ENCODE results near the gene ZNF148.

ZNF148 gene

DNA sequence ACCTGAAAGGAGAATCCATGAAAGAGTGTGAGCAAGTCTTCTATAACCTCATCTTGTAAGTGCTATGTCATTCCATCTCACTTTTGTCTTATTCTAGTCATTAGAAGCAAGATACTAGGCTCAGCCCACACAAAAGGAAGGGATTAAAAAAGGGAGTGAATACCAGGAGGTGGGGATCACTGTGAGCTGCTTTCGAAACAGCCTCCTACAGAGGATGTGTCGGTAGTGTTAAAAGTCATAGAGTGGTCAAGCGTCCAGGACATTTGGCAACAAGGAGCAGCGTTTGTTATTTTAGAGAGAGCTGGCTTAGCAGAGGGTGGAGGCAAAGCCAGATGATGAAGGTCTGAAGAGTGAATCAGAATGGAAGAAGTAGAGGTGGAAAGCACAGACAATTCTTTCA, 11.7 kb upstream of the ZNF148 start:
- no peak overlapping the region for H3K4me3 ChIP-seq (ENCODE audit: low read depth, low read length)
- TF ChIP-seq, protein P1, sequence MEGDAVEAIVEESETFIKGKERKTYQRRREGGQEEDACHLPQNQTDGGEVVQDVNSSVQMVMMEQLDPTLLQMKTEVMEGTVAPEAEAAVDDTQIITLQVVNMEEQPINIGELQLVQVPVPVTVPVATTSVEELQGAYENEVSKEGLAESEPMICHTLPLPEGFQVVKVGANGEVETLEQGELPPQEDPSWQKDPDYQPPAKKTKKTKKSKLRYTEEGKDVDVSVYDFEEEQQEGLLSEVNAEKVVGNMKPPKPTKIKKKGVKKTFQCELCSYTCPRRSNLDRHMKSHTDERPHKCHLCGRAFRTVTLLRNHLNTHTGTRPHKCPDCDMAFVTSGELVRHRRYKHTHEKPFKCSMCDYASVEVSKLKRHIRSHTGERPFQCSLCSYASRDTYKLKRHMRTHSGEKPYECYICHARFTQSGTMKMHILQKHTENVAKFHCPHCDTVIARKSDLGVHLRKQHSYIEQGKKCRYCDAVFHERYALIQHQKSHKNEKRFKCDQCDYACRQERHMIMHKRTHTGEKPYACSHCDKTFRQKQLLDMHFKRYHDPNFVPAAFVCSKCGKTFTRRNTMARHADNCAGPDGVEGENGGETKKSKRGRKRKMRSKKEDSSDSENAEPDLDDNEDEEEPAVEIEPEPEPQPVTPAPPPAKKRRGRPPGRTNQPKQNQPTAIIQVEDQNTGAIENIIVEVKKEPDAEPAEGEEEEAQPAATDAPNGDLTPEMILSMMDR (conservative IDR thresholded peaks at IDR 0.05; ENCODE audit: low read depth, low read length): no peak
- DNase-seq (ENCODE audit: low read depth): peak; percentile 83

DNA sequence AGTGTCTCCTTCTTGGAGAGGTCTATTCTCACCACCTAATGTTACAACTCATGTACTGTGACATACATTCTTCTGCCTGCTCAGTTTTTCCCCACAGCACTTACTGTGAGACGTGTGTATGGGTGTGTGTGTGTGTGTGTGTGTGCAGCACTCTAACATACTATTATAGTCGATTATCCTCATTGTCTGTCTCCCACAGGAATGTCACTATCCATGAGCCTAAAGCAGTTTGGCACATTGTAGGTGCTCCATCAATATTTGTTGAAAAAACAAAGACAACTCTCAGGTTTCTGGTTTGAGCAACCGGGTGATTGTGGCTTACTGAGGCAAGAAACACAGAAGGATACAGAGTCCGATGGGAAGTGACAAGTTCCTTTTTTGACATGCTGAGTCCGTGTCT, 8.6 kb upstream of the ZNF148 start:
- TF ChIP-seq, protein P1 (conservative IDR thresholded peaks at IDR 0.05; ENCODE audit: low read depth, low read length): no peak

DNA sequence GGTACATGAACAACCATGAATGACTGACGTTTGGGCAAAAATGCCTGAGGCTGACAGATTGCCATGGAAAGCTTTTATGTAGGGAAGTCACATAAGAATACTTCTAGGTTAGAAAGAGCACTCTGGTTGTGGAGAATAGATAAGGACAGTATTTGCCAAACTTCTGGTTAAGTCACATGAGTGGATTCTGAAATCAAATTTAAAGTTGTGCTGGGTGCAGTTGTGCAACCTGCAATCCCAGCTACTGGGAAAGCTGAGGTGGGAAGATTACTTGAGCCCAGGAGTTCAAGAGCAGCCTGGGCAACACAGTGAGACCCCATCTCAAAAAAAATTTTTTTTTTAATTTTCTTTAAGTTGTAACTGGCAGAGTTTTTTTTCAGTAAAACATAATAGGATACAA, 7.2 kb upstream of the ZNF148 start:
- no peak overlapping the region for H3K4me3 ChIP-seq (ENCODE audit: low read depth, low read length)
- DNase-seq (ENCODE audit: low read depth): no peak
- TF ChIP-seq, protein P1 (conservative IDR thresholded peaks at IDR 0.05; ENCODE audit: low read depth, low read length): no peak

More for the DNA sequence above, 8.6 kb upstream of the ZNF148 start:
- H3K4me3 ChIP-seq (ENCODE audit: low read depth, low read length): no peak overlapping the region
- DNase-seq (ENCODE audit: low read depth): no peak

DNA sequence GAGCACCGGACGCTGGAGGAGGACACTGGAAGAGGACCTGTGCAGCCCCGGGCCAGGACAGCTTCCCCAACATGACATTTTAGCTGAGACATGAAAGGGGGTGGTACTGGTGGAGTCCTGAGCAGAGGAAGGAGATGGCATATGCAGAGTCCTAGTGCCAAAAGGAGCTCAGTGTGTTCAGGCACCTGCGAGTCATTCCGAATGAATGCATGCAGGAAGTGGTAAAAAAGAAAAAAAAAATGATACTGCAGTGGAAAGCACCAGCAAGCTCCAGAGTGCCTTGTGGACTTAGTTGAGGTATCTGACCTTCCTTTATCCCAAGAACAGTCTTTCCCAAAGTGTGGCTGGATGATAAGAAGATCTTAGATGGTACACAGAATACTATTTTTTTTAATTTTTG, 6.6 kb upstream of the ZNF148 start:
- H3K4me3 ChIP-seq (ENCODE audit: low read depth, low read length): no peak overlapping the region
- TF ChIP-seq, protein P1 (conservative IDR thresholded peaks at IDR 0.05; ENCODE audit: low read depth, low read length): no peak
- peak; percentile 41 for DNase-seq (ENCODE audit: low read depth)

DNA sequence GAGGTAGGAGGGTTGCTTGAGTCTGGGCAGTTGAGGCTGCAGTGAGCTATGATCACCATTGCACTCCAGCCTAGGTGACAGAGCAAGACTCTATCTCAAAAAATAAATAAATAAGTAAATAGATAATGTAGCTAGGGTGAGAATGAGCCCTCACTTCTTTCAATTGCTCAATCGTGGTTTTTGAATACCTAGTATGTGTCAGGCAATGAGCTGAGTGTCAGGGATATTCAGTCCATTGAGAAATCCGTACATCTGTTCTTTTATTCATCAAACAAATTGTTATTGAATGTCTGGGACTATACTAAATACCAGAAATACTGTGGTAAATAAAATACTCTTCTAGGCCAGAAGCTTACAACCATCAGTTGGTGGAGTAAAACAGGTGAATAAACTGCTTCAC, 6.2 kb upstream of the ZNF148 start:
- H3K4me3 ChIP-seq (ENCODE audit: low read depth, low read length): no peak overlapping the region
- peak; percentile 17 for DNase-seq (ENCODE audit: low read depth)
- TF ChIP-seq, protein P1 (conservative IDR thresholded peaks at IDR 0.05; ENCODE audit: low read depth, low read length): no peak

DNA sequence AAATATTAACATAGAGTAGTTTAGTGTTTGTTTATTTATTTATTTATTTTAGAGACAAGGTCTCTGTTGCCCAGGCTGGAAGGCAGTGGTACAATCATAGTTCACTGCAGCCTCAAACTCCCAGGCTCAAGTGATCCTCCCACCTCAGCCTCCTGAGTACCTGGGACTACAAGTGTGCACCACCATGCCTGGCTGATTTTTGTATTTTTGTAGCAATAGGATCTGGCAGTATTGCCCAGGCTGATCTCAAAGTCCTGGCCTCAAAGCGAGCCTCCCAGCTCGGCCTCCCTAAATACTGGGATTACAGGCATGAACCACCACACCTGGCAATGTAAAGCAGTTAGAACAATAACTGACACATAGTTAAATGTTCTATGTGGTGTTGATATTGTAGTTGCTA, 4.4 kb upstream of the ZNF148 start:
- no peak for DNase-seq (ENCODE audit: low read depth)
- H3K4me3 ChIP-seq (ENCODE audit: low read depth, low read length): no peak overlapping the region
- TF ChIP-seq, protein P1 (conservative IDR thresholded peaks at IDR 0.05; ENCODE audit: low read depth, low read length): no peak

DNA sequence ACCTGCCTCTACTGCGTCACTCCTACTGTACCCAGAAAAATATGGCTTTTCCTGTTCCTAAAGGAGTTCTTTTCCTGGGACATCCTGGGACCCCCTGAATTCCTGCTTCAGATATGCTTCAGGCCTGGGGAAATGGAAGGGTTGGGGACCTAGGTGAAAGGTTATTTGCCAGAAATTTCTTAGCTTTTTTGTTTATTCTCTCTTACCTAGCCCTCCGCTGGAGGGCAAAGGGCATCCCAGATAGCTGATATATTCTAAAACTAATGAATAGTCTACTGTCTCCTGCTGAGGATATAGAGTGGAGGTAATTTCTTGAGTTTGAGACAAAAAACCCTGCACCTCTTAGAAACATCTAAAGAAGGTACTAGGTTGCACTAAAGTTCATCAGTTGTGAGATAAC, 3.6 kb upstream of the ZNF148 start:
- DNase-seq (ENCODE audit: low read depth): no peak
- TF ChIP-seq, protein P1 (conservative IDR thresholded peaks at IDR 0.05; ENCODE audit: low read depth, low read length): no peak
- H3K4me3 ChIP-seq (ENCODE audit: low read depth, low read length): no peak overlapping the region
